ENCODE measurements around the gene RALGPS2.

GRCh38 chr1:178684111-178684510 lies 40.9 kb upstream of the RALGPS2 start:
- TF ChIP-seq CTCF (IDR thresholded peaks at IDR 0.05) (no peak), EP300 (IDR thresholded peaks at IDR 0.05) (no peak)

Data from tibial nerve (tissue), 4 donors.